GM21515 (cell line): ENCODE measurements around the gene EPC2.
A peak's percentile ranks its signal among the peaks of the same experiment; 100 is the strongest.
"Not testable (repeated sequence)": the region's sequence is repeated elsewhere in the genome, so short reads cannot be mapped to it uniquely, and the experiment has no call there.

Source experiments
- ATAC-seq: cut with Tn5 transposase; IDR thresholded peaks from one replicate; pipeline ENCODE4 v1.9.1; 2021; ENCODE audit not compliant: unreplicated experiment

Gene EPC2

DNA sequence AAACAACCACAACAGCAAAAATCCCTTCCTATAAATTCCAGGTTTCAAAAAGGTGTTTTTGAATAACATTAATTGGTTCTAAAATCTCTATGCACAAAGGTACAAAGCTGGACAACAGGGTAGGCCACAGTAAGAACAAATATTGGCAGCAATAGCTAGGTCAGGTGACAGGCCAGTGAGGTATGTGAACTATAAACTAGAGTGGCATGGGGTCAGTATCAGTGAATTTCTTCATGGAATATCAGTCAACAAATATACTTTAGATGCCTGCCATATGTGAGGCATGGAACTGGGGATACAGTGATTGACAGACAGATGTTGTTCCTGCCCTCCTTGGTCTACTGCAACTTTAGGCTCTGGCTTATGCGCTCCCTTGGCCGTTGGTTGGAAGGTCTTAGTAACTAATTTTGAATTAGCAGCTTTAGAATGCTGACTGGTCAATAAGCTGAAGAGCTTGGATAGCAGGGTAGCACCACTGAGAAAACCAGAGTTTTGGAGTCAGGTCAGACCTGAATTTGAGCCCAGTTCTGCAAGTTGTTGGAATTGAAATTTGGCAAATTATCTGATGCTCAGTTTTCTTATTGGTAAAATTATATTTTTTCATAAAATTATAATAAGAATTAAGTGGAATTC lies 2.3 kb upstream of the EPC2 start:
- ATAC-seq: no peak

DNA sequence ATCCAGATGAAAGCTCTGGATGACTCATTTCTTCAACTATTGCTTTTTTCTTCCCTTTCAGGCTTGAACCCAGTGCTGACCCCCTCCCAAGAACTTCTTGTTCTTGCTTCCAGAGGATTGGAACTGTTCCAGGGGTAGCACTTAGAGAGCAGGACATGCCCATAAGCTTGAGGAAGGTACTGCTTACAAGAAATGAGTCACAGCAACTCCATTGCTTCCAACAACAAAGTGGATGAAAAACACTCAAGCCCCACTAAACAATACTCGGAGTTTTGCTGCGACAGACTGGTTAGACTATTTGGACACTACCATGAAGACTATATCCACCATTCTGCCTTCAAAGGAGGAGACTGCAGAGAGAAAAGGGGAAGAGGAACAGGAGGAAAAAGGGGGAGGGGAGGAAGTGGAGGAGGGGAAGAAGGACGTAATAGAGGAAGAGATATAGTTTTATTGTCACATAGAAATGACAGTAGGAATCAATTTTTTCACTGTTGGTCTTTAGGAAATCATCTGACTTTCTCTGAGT lies 1.6 kb upstream of the EPC2 start:
- no peak for ATAC-seq

DNA sequence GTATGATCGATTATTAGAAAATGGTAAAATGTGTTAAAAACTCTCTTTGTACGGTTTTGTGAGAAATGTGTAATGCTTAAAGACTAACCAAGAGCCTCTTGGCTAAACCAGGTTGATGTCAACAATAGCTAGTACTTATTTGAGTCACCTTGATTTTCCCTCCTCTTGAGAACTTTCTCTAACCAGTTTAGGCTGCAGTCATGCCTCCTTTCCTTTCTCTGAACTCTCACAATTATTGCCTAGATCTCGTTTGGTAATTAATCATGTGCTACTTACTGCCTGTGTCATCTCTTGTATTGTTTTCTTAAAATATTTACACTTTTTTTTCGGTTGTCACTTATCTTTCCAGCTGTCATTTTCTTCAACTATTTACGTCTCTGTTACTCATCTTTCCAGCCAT lies 1.1 kb upstream of the EPC2 start:
- ATAC-seq: peak; percentile 19

DNA sequence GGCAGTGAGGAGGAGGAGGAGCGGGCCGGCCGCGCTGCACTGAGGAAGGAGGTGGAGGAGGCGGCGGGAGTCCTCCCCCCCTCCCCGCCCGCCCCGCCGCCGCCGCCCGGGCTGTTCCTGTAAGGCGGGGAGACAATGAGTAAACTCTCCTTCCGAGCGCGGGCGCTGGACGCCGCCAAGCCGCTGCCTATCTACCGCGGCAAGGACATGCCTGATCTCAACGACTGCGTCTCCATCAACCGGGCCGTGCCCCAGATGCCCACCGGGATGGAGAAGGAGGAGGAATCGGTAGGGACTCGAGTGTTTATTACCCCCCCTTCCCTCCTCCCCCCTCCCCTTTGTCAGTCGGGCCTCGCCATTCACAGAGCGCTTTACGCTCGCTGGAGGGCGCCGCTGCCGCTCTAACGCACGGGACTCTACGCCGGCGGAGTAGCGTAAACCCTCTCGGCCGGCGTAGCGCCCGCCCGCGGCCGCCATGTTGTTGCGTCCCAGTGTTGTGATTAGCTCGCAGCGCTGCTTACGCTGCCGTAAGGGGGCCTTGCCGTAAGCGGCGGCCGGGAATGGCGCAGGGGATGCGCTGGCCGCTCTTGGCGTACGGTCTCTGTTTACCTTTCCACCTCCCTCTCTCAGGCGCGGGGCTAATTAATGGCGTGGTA lies 460 bp downstream of the EPC2 start:
- ATAC-seq: peak; percentile 56

DNA sequence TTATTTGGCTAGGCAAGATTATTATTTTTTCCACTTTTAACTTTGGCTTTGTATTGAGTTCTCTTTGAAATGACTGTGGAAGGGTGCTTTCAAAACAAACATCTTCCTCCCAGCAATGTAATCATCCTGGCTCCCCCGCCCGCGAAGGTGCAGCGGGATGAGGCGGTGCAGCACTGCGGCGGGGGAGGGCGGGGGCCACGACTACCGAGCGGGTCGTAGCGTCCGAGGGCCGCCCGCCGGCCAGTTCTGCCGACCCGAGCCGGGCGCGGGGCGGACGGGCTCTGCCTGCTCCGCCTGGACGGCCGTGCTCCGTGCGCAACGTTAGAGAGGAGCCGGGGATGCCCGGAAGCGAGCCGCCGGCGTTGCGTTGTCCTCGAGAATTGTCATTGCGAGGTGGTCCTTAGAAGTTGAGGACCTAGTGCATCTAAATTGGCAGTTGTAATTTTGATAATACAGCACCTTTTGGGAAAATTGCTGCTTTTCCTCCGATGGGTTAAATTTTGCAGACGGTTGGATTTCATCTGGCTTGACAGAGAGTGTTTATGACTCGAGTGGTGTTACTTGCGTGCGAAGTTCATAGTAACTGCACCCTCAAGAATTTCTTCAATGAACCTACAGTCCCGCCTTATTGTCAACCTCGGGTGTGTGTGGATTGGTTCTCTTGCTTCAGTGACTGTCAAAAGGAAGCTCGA lies 1.1 kb downstream of the EPC2 start:
- ATAC-seq: peak; percentile 44

DNA sequence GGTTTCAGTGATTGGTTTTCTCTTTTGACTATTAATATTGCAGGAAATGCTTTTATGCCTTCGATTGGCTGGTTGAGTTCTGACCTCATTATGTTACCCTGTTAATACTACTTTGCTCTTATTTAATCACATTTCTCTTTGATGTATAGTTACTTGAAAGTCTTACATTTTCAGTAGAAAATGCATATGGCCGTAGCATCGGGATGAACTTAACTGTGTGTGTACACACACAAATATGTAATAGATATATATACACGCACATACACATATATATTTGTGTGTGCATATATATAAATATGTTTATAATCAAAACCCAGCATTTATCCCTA lies 1.6 kb downstream of the EPC2 start:
- no peak for ATAC-seq

DNA sequence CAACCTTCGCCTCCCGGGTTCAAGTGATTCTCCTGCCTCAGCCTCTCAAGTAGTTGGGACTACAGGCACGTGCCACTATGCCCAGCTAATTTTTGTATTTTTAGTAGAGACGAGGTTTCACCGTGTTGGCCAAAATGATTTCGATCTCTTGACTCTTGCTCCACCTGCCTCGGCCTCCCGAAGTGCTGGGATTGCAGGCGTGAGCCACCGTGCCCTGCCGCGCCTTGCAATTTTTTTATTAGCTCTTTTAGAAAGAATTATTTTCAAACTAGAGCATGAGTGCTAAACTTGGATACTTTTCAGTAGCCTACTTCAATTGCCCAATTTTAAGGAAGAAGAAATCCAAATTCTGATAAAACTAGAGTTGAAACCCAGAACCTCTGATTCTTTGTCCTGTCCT lies 3.2 kb downstream of the EPC2 start:
- ATAC-seq: not testable (repeated sequence)

DNA sequence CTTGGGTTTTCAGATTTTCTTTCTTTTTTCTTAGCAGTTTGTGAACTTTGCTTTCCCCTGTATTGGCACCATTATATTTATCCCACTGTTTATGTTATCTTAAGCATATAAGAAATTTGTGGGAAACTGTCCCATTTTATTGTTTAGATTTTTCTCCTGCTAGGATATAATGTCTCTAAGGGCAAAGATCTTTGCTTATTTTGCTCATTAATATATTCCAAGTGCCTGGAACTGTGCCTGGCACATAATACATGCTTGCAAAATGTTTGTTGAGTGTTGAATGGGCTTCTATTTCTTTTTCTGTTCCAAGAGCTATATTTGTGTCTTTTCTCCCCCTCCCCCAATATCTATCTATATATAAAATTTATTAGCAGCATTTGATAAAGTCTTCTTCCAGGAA lies 5.4 kb downstream of the EPC2 start:
- ATAC-seq: no peak

DNA sequence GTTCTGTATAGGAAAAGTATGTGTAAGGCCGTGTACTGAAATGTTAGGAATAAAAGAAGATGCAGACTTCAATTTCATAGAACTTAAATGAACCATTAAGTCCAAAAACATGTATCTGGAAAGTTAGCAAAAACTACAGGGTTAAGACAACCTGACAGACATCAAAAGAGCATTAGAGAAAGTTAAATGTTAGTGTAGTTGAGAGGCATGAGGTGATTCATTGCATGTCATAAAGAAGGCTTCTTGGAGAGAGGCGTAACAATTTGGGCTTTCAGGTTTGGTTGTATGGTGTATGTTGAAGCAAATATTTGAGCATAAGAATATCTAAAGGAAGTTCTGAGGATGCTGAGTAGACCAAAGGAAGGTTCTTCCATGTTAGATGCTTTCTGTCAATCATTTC lies 6.3 kb downstream of the EPC2 start:
- no peak for ATAC-seq

DNA sequence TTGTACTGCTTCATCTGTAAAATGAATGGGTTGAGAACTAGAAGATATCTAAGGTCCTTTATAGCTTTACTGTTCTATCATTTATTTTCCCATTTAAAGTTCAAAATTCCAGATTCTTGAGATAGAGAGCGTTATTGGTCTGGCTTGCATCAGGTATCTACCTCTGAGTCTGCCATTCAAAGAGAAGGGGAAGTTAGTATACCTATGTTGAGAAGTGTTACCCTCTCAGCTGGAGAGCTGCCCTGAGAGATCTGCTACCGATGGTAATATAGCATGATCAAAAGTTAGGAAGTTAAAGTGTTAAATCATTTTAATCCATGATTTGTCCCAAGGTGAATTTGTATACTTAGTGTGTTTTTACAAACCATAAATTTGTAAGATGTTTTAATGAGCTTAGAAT lies 7.4 kb downstream of the EPC2 start:
- no peak for ATAC-seq

DNA sequence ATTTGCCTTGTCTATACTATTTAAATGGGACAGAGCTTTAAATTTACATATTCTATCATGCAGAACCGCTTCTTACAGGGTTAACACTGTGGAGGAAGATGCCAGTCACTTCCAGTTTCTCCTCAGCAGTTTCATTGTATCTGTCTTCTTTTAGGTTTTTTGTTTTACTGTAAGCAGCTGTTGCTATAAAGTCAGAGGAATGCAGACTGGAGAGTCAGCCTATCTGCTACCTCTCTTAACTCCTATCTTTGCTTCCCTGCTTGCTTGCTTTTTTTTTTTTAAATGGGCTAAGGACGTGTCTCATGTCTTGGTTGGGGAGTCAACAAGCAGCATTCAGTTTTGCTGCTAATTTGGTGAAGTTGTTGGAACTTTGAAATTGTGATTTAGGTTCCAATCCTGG lies 8.9 kb downstream of the EPC2 start:
- ATAC-seq: peak; percentile 84

DNA sequence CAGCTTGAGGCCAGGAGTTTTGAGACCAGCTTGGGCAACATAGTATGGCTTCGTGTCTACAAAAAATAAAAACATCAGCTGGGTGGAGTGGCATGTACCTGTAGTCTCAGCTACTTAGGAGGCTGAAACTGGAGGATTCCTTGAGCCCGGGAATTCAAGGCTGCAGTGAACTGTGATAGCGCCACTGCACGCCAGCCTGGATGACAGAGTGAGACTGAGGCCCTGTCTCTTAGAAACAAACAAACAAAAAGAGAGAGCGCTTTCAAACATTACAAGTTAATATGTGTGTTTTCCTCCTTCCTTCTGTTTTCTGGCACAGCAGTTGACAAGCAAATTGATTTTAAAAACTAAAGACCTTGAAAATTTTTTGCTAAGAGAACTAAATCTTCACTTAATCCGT lies 9.9 kb downstream of the EPC2 start:
- ATAC-seq: no peak

DNA sequence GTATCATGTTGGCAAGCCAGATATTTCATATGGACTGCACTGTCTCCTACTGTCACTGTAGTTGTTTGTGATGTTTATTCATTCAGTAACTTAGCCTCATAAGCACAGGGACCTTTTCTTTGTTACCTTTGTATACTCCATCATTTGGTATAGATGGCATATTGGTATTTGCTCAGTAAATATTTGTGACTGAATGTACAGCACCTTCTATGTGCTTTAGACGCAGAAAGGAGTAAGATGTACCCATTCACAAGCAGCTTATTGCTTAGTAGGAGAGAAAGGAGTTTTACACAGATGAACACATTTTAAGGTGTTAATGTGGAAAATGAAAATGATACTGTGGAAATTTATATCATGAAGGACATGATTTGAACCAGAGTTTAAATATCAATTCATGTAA lies 12.0 kb downstream of the EPC2 start:
- no peak for ATAC-seq

DNA sequence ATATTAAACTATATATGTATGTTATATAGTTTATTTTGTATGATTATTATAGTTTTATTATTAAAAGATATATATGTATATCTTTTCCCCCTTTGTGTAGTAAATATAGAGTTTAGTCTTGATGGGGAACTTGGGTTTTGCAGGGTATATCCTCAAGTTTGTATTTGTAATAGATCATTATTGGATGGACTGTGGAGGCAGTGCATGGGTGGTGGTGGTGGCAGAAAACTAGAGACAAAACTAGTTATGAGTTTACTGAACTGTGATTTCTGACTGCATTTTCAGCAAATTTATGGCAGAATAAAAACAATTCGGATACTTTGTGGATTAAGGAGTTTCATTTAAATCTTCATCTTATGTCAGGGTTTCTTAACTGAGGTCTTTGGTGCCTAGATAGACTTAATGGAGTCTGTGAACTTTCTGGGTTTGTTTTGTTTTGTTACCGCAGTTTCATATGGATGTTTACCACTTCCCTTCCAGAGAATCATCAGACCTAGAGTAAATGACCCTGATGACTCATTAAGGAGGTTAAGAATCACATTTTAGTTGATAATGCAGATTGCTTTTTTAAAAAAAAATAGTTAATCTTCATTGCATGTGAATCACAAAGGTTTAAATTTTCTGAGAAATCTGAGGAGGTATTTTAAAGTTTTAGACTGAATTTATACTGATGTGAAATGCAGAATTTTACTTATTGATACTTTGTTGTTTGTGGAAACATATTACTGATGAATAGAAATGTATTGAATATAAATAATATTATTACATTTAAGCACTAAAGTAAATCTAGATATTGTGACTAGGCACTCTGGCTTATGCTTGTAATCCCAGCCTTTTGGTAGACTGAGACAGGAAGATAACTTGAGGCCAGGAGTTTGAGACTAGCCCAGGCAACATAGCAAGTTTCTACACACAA lies 14.5 kb downstream of the EPC2 start:
- peak; percentile 94 for ATAC-seq

DNA sequence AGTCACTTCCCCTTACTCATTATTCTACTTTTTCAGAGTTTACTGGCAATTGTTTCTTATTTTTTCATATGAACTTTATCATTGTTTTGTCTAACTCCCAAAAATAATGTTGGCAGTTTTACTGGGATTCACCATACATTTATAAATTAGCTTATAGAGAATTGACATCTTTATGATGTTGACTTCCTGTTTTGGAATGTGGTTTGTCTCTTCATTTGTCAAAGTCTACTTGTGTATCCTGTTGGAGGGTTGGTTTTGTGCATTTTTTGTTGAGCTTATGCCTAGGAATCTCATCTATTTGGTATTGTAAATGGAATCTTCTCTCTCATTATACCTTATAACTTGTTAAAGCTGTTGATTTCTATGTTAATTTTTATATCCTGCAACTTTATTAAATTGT lies 16.4 kb downstream of the EPC2 start:
- ATAC-seq: no peak

DNA sequence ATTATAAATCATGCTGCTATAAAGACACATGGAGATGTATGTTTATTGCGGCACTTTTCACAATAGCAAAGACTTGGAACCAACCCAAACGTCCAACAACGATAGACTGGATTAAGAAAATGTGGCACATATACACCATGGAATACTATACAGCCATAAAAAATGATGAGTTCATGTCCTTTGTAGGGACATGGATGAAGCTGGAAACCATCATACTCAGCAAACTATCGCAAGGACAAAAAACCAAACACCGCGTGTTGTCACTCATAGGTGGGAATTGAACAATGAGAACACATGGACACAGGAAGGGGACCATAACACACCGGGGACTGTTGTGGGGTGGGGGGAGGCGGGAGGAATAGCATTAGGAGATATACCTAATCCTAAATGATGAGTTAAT lies 17.8 kb downstream of the EPC2 start:
- not testable (repeated sequence) for ATAC-seq

DNA sequence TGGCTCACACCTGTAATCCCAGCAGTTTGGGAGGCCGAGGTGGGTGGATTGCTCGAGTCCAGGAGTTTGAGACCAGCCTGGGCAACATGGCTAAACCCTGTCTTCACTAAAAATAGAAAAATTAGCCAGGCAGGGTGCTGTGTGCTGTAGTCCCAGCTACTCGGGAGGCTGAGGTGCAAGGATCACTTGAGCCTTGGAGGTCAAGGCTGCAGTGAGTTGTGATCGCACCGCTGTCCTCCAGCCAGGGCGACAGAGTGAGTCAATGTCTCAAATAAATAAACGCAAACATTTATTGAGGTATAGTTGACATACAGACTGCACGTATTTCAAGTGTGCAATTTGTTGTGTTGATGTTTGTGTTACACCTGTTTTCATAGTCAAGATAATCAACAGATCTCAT lies 19.7 kb downstream of the EPC2 start:
- ATAC-seq: no peak

DNA sequence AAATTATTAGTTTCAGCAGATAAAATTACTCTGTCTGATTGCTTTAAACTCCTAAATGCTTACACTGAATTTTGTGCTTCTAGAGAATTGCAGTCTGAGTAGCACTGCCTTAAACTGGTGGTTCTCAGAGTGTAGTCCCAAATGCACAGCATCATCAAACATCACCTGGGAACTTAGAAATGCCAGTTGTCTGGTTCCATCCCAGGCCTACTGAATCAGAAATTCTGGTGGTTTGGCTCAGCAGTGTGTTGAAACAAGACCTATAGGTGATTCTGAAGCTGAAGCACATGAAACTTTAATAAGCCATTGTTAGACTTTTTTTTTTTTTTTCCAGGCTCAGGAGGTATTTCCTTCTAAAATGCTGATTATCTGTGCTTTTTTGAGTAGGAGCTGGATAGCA lies 22.0 kb downstream of the EPC2 start:
- ATAC-seq: no peak

DNA sequence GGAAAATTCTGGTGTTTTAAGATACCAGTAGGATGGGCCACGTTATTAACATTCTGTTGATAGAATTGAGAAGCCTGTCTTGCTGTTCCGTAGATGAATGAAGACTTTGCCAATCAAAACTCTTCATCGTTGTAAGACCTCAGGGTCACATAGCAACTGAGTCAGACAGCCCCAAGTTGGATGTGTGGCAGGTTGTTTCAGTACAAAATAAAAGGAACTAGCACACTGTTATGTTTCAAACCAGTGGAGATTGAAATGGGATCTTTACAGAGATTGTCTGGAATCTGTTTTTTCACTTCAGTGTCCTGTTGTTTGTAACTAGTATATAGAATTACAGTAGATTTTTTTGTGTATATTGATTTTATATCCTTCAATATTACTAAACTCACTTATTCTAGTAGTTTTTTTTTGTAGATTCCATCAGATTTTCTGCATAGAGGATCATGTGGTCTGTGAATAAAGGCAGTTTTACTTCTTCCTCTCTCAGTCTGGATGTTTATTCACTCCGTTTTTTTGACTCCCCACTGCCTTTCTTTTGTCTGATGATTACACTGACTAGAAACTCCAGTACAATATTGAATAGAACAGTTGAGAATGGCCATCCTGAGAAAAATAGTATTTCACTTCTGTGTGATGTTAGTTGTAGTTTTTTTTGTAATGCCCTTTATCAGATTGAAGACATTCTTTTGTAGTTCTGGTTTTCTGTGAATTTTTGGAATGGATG lies 22.7 kb downstream of the EPC2 start:
- ATAC-seq: no peak

DNA sequence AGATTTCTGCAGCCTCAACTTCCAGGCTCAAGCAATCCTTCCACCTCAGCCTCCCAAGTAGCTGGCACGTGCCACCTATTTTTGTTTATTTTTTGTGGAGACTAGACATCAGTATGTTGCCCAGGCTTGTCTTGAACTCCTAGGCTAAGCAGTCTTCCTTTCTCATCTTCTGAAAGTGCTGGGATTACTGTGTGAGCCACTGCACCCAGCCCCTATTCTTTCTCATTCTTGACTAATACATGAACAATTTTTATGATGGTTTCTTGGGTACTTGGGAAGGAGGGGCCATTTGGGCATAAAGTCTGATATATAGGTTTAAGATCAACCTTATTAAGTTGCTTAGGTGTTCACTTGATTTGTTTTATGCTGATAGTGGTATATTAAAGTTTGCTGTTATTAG lies 26.2 kb downstream of the EPC2 start:
- ATAC-seq: no peak
